NCI-H1048 (cell line): ENCODE results near the gene CMTM8.

Source experiments
- DNase-seq: peaks from one replicate; lab custom pipeline; 2025; lab: John Stamatoyannopoulos, UW

The CMTM8 gene

GRCh38 chr3:32308378-32308777, 69.9 kb downstream of the CMTM8 start:
- DNase-seq, result no peak

- DNase-seq, result no peak
Observed at GRCh38 chr3:32309654-32310242, 71.3 kb downstream of the CMTM8 start.

DNA sequence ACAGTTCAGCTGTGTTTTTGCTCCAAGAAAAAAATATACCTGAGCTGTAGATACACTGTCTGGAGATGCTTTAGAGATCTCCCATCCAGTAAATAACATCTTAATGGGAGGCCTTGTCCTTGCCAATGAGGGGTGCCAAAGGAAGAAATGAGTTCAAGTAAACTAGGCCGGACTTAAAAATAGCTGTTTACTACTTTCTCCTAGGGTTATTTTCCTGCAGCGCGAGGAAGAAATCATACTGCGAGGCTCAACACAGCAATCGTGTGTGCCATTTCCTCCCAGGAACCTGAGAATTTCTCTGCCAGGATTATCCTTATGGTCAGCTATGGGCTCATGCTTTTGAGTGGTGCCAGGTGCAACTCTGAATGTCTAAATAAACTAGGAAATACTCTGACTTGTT, 71.9 kb downstream of the CMTM8 start:
- DNase-seq, result no peak

GRCh38 chr3:32310918-32311839, 72.7 kb downstream of the CMTM8 start:
- no peak for DNase-seq

DNA sequence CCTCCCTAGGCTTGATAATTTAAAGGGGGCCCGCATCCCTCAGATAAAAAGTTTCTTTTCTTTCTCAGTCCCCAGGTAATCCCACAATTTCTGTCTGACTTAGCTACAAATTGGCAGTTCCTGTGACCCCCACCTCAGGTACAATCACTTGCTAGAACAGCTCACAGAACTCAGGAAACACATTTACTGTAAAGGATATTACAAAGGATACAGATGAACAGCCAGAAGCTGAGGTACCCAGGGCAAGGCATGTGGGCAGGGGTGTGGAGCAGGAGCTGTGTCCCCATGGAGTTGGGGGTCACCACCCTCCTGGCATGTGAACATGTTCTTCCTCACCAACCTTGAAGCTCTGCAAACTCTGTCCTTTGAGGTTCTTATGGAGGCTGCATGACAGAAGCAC, 73.8 kb downstream of the CMTM8 start:
- DNase-seq, result no peak

DNA sequence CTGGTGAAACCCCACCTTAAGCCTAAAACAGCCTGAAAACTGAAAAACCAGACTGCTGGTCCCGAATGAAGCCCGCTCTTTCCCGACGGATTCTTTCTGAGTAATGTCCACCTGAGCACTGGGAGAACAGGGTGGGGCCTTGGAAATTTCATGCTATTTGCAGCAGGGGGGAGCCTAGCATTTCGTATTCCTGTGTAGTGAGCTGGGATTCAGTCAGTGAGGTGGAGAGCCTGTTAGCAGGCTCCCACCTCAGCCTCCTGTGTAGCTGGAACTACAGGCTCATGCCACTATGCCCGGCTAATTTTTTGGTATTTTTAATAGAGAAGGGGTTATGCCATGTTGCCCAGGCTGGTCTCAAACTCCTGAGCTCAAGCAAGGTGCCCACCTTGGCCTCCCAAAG, 74.7 kb downstream of the CMTM8 start:
- DNase-seq, result no peak

DNA sequence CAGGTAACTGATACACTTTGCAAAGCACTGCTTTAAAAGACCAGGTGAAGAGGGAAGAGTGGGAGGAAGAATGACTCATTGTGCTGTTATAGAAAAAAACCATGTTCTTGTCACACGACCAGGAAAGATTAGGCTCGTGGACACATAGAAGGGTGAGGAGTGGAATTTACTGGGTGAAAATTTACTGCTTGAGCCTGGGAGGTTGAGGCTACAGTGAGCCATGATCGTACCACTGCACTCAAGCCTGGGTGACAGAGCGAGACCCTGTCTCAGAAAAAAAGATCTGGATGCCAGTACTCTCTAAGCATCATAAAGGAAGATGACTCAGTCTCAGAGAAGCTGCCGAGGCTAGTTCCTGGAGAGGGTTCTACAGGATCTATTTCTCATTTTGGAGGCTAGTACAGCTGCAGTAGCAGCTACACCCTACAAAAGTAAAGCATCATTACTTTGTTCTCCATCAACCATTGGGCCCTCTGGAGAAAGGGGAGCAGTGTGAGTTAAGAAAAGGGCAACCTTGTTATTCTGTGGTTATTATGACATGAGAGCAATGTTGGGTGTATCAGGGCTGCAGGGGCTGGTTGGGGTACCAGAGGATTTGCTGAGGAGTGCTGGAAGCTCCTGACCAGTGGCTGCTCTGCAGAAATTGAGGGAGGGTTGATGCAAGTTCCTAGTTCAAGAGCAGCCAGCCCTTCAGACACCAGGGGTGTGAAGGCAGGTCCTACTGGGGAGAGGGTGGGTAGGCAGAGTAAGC, 75.4 kb downstream of the CMTM8 start:
- no peak for DNase-seq

DNA sequence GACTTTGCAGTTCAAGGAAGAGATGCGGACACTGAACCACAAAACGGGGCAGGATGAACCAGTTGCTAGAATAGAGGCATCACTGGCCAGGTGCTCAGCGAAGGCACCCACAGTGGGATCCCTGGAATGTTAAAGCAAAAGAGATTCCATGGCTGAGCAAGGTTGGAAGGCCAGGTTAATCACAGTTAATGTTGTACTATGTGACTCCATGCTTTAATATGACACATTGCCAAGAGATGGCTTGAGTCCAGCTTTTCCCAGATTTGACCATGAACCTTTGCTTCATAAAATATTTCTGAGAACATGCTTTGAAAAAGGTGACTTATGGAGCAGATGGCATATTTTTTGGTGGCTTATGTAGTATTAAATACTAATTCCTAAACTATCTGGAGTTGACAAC, 77.0 kb downstream of the CMTM8 start:
- DNase-seq, result no peak

GRCh38 chr3:32316319-32316718, 77.8 kb downstream of the CMTM8 start:
- DNase-seq, result no peak

DNA sequence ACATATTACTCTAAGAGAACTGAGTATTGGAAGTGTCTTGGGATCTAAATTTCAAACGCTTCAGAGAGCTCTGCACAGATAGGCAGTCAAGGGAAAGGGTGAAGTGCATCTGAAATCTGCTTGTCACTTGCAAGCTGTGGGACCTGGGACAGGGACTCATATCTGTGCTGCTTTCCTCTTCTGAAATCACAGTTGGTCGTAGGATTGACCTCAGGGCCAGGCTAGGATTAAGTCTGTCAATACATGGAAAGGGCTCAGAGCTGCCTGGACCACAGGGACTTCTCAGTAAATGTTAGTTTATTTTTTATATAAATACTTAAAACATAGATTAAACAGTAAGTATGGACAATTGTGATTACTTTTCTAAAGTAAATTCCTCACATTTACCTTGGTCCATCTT, 78.5 kb downstream of the CMTM8 start:
- no peak for DNase-seq

DNA sequence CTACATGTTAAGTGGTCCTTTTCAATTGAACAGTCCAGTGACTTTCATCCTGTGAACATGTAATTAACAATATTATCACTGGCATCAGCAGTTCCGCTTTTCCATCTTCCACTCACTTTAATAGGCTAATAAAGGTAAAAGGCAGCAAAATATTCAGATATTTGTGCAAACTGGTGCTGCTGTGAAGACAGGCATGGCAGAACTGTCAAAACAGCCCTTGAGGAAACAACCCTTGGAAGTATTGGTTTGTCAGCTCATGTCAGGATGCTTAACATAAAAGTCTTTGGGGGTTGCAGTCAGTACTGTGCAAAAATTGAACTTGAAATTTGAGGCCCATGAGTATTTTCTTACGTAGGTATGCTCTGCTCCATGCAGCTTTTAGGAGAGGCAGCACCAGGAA, 81.1 kb downstream of the CMTM8 start:
- no peak for DNase-seq

DNA sequence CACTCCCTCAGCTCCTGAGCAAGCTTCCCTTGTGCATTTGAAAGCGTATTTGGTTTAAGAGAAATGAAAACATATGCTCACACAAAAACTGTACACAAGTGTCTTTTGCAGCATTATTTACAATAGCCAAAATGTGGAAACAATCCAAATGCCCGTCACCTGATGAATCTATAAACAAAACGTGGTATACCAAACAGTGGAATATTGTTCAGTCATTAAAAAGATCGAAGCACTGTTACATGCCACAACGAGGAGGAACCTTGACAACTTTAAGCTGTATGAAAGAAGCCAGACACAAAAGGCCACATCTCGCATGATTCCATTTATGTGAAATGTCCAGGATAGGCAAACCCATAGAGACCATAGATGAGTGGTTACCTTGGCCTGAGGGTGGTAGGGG, 81.6 kb downstream of the CMTM8 start:
- no peak for DNase-seq

GRCh38 chr3:32321095-32321790, 82.8 kb downstream of the CMTM8 start:
- no peak for DNase-seq

DNA sequence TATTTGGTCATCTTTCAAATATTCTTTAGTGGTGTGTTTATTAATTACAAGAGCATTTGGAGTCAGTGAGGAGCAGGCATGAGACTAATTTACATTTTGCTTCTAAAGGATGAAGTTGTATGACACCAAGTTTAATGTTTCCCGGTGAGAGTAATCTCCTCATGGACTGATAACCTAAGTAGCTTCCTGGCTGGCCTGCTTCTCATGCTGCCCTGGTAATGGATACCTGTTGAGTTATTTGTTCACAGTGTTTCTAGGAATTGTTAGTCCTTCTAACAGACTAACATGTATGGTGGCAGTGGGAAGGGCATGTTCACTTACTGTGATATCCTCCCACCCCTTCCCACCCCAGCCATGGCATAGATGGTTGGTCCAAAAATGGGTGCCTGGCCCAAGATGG, 83.8 kb downstream of the CMTM8 start:
- DNase-seq, result no peak

DNA sequence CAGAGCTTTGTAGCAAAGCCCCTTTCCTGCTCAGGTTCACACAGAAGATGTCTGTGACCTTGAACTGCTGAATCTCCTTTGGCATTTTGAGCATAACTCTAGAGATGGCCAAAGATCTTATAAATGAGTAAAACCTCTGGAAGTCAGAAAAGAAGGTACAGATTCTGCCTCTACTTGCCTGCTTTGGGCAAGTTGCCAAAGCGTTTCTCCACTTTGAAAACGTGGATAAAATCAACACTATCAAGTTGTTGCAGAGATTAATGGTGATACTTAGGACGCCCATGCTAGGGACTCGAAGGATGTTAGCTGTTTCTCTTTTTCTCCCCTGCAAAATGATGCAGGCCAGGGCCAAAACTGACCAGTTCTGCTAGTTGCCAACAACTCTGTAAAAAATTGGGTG, 85.1 kb downstream of the CMTM8 start:
- no peak for DNase-seq

DNA sequence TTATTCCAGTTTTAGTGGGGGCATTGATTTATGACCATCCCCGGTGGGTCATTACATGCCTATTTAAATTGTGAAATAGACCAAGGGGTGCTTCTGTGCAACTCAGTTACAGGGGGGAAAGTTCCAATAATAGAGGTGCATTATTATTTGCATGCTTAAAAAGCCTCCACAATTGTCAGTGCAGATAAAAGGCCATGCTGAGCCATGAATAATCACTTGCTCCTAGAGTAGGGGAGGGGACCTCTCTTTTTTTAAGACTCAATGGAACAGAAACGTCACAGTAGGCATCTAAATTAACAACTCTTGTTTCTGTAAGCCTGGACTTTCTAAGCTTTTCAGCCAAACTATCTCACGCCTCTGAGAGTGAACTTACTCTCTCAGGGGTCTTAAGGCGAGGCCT, 86.7 kb downstream of the CMTM8 start:
- DNase-seq, result no peak

GRCh38 chr3:32325927-32326326, 87.4 kb downstream of the CMTM8 start:
- no peak for DNase-seq

DNA sequence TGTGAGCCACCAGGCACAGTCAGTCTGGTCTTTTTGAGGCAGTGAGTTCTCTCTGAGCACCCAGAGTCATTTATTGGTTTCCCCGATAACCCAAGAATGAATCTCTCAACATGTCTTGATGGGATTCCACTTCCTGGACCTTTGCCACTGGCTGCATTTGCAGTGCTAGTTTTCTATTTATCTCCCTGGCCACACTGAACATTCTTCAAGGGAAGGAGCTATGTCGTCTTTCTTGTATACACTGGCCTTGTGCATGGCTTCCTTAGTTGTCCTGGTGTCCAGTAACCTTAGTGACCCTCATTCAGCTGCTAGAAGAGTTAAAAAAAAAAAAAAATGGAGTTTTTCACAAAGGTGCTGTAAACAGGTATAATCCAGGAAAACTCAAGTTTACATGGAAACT, 88.3 kb downstream of the CMTM8 start:
- DNase-seq, result no peak

GRCh38 chr3:32334675-32335074, 96.2 kb downstream of the CMTM8 start:
- DNase-seq, result no peak

DNA sequence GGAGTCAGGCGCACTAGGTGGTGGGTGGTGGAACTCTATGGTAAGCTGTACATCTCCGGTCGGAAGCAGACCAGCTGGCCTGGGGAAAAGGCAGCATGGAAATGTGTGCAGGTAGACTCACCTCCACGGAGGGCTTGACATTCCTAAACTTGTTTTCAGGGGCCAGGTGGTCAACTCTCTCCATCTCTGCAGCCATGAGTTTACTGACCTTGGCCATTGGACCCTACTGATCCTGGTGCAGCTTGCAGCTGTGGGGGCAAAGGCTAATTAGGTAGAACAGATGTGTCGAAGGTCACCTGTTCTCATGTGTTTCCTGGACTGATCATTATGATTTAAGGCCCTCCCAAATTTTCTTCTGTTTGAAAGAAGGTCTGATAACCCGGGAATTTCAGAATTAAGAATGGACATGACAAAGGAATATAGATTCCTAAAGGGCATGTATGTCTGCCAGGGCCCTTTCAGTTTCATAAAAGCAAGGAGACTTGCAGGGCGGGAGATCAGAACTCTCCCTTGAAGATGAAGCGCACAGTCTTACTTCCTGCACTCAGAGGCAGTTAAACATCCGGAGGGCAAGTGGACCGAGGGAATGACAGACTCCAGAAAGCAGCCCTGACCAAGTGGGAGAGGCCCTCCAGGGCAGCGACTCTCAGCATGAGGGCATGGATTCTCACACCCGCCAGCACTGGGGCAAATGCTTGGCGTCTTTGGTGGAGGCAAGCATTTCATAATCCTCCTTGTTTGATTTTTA, 97.1 kb downstream of the CMTM8 start:
- DNase-seq, result no peak

GRCh38 chr3:32336113-32336498, 97.6 kb downstream of the CMTM8 start:
- no peak for DNase-seq

DNA sequence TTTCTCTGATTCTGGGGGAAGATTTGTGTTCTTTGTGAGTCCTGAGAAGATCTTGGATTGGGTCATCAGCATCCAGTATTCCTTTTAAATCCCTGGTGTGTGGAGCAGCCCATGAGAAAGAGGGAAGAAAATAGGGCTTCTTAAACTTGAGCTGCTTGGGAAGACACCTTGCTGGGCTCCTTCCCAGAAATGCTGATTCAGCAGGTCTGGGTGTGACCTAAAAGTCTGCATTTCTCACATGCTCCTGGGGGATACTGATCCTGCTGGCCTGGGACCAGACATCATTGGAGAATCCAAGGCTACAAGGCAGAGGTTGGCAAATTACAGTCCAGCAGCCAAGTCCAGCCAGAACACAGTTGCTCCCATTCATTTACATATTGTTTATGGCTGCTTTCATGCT, 99.0 kb downstream of the CMTM8 start:
- no peak for DNase-seq
